Measurements from ENCODE around the gene DYNLRB1. TPM values are rescaled to one million over a fixed set of nuclear protein-coding genes. Genes with fewer than 3 reads are reported as not detected.

DYNLRB1 gene
- total RNA-seq, 1 donor from 2014 or later, result 96.8 TPM

GRCh38 chr20:34573541-34574300 lies 57.5 kb downstream of the DYNLRB1 start:
- DNase-seq (ENCODE audit: low spot score), result no peak
- H3K27me3 Mint-ChIP-seq (ENCODE audit: unreplicated experiment), result peaks cover 7% of the 10 kb centered on the region

DNA sequence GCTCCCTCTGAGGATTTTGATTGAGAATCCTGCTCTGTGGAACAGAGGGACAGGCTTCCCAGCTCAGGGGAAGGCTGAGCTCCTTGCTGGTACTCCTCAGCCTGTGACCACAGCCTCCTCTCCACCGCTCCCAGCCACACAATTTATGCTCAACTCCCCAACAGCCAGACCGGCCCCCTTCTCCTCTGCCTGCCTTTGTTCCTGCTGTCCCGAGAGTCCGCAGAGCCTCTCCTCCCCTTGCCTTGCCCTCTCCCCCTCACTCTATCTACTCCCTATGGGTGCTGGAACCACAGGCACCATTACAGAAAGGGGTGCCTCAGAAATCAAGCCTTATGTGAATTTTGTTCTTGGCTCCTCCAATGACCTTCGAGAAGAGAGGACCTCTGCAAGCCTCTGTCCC lies 58.2 kb downstream of the DYNLRB1 start:
- Mint-ChIP-seq H3K4me1 (ENCODE audit: unreplicated experiment) (peaks cover 11% of the 10 kb centered on the region), H3K27ac (ENCODE audit: unreplicated experiment) (no peak overlapping the region), H3K4me3 (ENCODE audit: unreplicated experiment) (no peak overlapping the region), H3K27me3 (ENCODE audit: unreplicated experiment) (peaks cover 7% of the 10 kb centered on the region), H3K36me3 (ENCODE audit: low read depth, unreplicated experiment) (peaks cover 4% of the 10 kb centered on the region), H3K9me3 (ENCODE audit: unreplicated experiment) (no peaks in the 10 kb centered on the region)
- no peak for TF ChIP-seq CTCF (IDR thresholded peaks at IDR 0.05; ENCODE audit: unreplicated experiment)
- no peak for DNase-seq (ENCODE audit: low spot score)

More at GRCh38 chr20:34573541-34574300, 57.5 kb downstream of the DYNLRB1 start:
- peak overlapping the region; percentile 7 for H3K27ac Mint-ChIP-seq (ENCODE audit: unreplicated experiment)
- TF ChIP-seq CTCF (IDR thresholded peaks at IDR 0.05; ENCODE audit: unreplicated experiment), result no peak
- peaks cover 4% of the 10 kb centered on the region for H3K36me3 Mint-ChIP-seq (ENCODE audit: low read depth, unreplicated experiment)
- H3K4me3 Mint-ChIP-seq (ENCODE audit: unreplicated experiment), result no peak overlapping the region
- peaks cover 11% of the 10 kb centered on the region for H3K4me1 Mint-ChIP-seq (ENCODE audit: unreplicated experiment)
- H3K9me3 Mint-ChIP-seq (ENCODE audit: unreplicated experiment), result no peaks in the 10 kb centered on the region

DNA sequence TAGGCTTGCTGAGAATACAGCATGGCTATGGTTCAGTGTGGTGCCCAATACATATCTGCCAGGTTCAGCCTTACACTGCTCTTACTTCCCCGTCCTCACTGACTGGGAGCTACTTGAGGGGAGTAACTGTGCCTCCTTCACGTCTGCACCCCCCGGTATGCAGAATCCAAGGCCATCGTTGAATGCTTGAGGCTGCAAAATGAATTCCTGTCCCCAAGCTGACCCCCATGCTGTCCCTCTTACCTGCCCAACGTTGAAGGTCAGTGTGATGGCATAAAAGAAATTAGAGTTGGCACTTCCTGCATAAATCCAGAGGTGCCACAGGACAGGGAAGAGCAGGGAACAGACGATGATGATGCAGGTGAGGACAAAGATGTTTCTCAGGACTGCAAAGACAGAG lies 58.6 kb downstream of the DYNLRB1 start:
- H3K27ac Mint-ChIP-seq (ENCODE audit: unreplicated experiment), result no peak overlapping the region
- H3K4me1 Mint-ChIP-seq (ENCODE audit: unreplicated experiment), result peaks cover 11% of the 10 kb centered on the region
- H3K4me3 Mint-ChIP-seq (ENCODE audit: unreplicated experiment), result no peak overlapping the region
- peaks cover 4% of the 10 kb centered on the region for H3K36me3 Mint-ChIP-seq (ENCODE audit: low read depth, unreplicated experiment)
- DNase-seq (ENCODE audit: low spot score), result no peak
- H3K27me3 Mint-ChIP-seq (ENCODE audit: unreplicated experiment), result peaks cover 7% of the 10 kb centered on the region
- no peaks in the 10 kb centered on the region for H3K9me3 Mint-ChIP-seq (ENCODE audit: unreplicated experiment)
- no peak for TF ChIP-seq CTCF (IDR thresholded peaks at IDR 0.05; ENCODE audit: unreplicated experiment)

DNA sequence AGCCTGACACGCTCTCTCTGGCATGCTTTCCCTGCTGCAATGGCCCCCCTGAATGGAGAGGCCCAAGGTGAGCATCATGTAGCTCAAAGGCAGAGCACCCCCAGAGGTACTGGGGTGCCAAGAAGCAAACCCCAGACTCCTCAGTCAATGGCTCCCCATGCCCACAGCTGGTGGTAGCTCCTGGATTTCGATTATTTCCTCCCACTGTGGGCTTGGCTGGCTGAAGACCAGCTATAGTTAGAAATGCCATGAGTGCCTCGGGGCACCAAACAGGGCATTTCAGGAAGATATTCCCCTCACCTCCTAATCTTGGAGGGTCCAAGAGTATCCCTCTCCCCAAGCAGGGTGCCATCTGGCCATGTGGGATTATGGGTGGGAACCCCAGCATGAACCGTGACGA lies 59.0 kb downstream of the DYNLRB1 start:
- H3K4me3 Mint-ChIP-seq (ENCODE audit: unreplicated experiment), result no peak overlapping the region
- TF ChIP-seq CTCF (IDR thresholded peaks at IDR 0.05; ENCODE audit: unreplicated experiment), result no peak
- H3K4me1 Mint-ChIP-seq (ENCODE audit: unreplicated experiment), result peaks cover 13% of the 10 kb centered on the region
- H3K9me3 Mint-ChIP-seq (ENCODE audit: unreplicated experiment), result no peaks in the 10 kb centered on the region
- DNase-seq (ENCODE audit: low spot score), result no peak
- H3K27me3 Mint-ChIP-seq (ENCODE audit: unreplicated experiment), result peaks cover 7% of the 10 kb centered on the region
- H3K36me3 Mint-ChIP-seq (ENCODE audit: low read depth, unreplicated experiment), result peaks cover 4% of the 10 kb centered on the region
- H3K27ac Mint-ChIP-seq (ENCODE audit: unreplicated experiment), result no peak overlapping the region

DNA sequence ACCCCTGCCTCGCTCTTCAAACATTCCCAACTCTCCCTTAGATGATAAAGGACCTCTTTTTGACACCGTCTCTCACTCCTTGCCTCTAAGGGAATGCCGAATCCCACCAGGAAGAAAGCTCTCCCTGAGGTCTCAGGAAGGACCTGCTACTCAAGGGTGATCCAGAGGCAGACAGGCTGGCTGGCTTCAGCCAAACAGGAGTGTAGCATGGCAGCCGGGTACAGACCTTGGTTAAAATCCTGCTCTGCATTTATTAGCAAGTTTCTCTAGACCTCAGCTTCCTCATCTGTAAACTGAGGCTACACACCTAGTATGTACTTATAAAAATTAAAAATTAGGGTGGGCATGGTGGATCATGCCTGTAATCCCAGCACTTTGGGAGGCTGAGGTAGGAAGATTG lies 59.5 kb downstream of the DYNLRB1 start:
- H3K4me1 Mint-ChIP-seq (ENCODE audit: unreplicated experiment), result peaks cover 16% of the 10 kb centered on the region

More for the DNA sequence above, 59.5 kb downstream of the DYNLRB1 start:
- Mint-ChIP-seq H3K27me3 (ENCODE audit: unreplicated experiment) (peaks cover 7% of the 10 kb centered on the region), H3K9me3 (ENCODE audit: unreplicated experiment) (no peaks in the 10 kb centered on the region), H3K36me3 (ENCODE audit: low read depth, unreplicated experiment) (peaks cover 4% of the 10 kb centered on the region), H3K27ac (ENCODE audit: unreplicated experiment) (no peak overlapping the region), H3K4me3 (ENCODE audit: unreplicated experiment) (no peak overlapping the region)
- TF ChIP-seq CTCF (IDR thresholded peaks at IDR 0.05; ENCODE audit: unreplicated experiment), result no peak
- no peak for DNase-seq (ENCODE audit: low spot score)

Data from endothelial cell (in vitro differentiated cells).